NCI-H2081 (cell line): ENCODE data around the gene PCDHGC3.

Experiments used
- DNase-seq, 2 experiments: peaks; one replicate each; lab custom pipeline; 2025; lab: John Stamatoyannopoulos, UW

PCDHGC3 gene

DNA sequence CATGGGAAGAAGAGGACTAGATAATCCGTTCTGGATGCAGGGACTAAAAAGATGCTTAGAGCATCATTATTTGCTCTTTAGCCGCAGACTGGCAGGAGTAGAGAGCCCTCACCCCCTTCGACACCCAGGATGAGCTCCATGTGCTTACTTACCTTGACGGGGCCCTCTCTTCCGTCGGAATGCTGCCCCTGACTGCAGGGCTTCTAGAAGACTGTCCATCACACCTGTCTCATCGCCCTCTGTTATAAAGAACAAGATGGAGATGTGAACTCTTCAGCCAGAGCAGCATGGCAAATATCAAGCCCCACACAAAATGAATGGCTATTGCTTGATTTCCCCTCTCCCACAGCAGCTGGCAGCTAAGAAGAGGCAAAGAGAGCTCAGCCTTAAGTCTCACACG lies 48.2 kb downstream of the PCDHGC3 start:
- DNase-seq = no peak

DNA sequence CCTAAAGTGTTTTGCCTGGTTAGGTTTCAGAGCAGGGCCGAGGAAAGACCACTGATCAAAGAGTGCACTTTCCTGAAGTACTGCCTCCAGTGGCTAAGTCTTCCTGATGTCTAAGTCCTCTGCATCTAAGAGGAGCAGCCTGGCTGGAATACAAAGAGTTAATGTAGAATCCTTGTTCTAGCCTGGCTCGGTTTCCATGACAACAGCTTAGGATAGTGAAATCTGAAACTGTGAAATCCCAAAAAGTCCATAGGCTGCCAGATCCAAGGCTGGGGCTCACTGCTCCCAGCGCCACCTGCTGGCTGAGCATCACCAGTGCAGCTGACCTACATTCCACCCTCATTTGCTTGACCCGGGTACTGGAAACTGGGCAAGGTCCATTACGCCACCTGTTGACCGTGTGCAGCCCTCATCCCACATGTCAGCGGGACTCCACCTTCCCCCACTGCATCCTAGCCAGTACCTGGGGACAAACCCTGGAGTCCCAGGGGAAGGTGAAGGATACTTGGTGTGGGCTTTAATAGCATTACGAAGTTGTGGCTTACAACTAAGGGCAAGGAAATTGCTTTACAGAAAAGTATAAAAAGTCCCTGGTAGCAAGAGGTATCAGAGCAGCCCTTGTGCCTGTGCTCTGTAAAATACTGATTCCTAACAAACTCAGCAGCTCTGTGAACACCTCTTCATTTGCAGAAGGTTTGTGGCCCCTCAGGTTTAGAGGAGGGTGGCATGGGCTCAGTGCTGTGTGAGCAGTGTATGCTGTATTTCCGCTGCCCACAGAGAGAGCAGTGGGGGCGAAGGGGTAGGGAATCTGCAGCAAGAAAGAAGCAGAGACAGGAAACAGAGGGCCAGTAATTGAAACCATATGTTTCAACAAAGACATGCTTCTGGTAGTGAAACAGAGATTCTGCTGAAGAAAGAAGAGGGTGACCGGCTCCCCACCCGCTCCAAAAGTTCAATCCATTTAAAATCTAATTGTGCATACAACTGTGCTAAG lies 49.1 kb downstream of the PCDHGC3 start:
- peak; percentile 71 to 73 for DNase-seq

DNA sequence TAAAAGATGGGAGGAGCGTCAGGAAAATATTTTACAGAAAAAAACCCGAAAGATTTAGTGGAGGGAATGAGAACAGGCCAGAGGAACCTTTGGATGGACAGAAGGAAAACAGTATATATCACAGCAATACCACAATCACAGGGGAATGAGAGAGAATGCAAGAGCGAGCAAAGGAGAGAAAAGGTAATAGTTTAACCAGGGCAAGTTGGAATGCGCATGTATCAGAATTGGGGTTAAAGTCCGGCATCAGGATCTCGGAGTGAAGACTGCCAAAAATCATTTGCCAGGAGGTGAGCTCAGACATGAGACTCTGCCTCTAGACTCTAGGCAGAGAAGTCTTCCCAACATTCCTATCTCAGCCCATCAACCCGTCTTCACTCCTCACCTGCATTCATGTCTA lies 49.9 kb downstream of the PCDHGC3 start:
- no peak for DNase-seq

GRCh38 chr5:141527426-141527825 lies 51.7 kb downstream of the PCDHGC3 start:
- DNase-seq = no peak
